H4 (cell line): ENCODE measurements around the gene MRPL27. TPM values are rescaled to one million over a fixed set of nuclear protein-coding genes. Genes with fewer than 3 reads are reported as not detected.
"Not testable (repeated sequence)": the region's sequence is repeated elsewhere in the genome, so short reads cannot be mapped to it uniquely, and the experiment has no call there.

Source experiments
- DNase-seq: peaks from one replicate; pipeline ENCODE4 v3.0.0-alpha.2; 2015; ENCODE audit warnings: low spot score
- total RNA-seq: library from RNA; depleted of rRNA; stranded (reverse); fragments of >200 nt; shearing (Covaris generic); gene quantifications from 2 replicates; pipeline ENCODE4 v1.2.3, GENCODE V29; 2014

The MRPL27 gene
- total RNA-seq, 1 experiment from 2014 or later = 179 TPM

GRCh38 chr17:50346313-50347116 is 26.5 kb downstream of the MRPL27 start:
- DNase-seq = peak; percentile 18

- DNase-seq = peak; percentile 69
These were observed 27.3 kb downstream of the MRPL27 start, which contains the start of gene XYLT2 for GRCh38 chr17:50345432-50346312. Gene XYLT2, plus strand, starts transcription at chr17:50346126. Its CDS starts 15 bp downstream, at chr17:50346141.

GRCh38 chr17:50344731-50345365 is 28.1 kb downstream of the MRPL27 start:
- peak; percentile 5 for DNase-seq

- DNase-seq = no peak
These were observed 33.6 kb downstream of the MRPL27 start for GRCh38 chr17:50339381-50339780.

- no peak for DNase-seq
These were observed 34.3 kb downstream of the MRPL27 start for GRCh38 chr17:50338645-50339044.

GRCh38 chr17:50337956-50338355 is 35.0 kb downstream of the MRPL27 start:
- no peak for DNase-seq

GRCh38 chr17:50333291-50334057 is 39.5 kb downstream of the MRPL27 start:
- DNase-seq = not testable (repeated sequence)

GRCh38 chr17:50332196-50332595 is 40.8 kb downstream of the MRPL27 start:
- DNase-seq = no peak

GRCh38 chr17:50331085-50331791 is 41.7 kb downstream of the MRPL27 start:
- DNase-seq = no peak

GRCh38 chr17:50330151-50330775 is 42.7 kb downstream of the MRPL27 start:
- DNase-seq = no peak

GRCh38 chr17:50329716-50330115 is 43.3 kb downstream of the MRPL27 start:
- no peak for DNase-seq

GRCh38 chr17:50328363-50329325 is 44.3 kb downstream of the MRPL27 start:
- no peak for DNase-seq

- no peak for DNase-seq
These were observed 46.1 kb downstream of the MRPL27 start for GRCh38 chr17:50326831-50327364.

GRCh38 chr17:50325906-50326305 is 47.1 kb downstream of the MRPL27 start:
- no peak for DNase-seq

GRCh38 chr17:50323060-50323459 is 49.9 kb downstream of the MRPL27 start:
- no peak for DNase-seq

GRCh38 chr17:50322271-50322670 is 50.7 kb downstream of the MRPL27 start:
- DNase-seq = no peak

GRCh38 chr17:50319306-50320004 is 53.5 kb downstream of the MRPL27 start:
- DNase-seq = no peak
